ENCODE measurements around the gene DEXI.

The DEXI gene

GRCh38 chr16:10951026-10951425, 8.8 kb upstream of the DEXI start:
- DNase-seq (ENCODE audit: extremely low read depth, low read depth): peak; percentile 25
- no peak overlapping the region for H3K4me3 ChIP-seq (replicated peaks; ENCODE audit: low read depth, low read length)
- no peak for TF ChIP-seq CTCF (IDR thresholded peaks at IDR 0.05; ENCODE audit: low read depth, low read length, missing control alignments)

- H3K4me3 ChIP-seq (replicated peaks; ENCODE audit: low read depth, low read length): no peak overlapping the region
- DNase-seq (ENCODE audit: extremely low read depth, low read depth): no peak
- TF ChIP-seq CTCF (IDR thresholded peaks at IDR 0.05; ENCODE audit: low read depth, low read length, missing control alignments): no peak
Measured at GRCh38 chr16:10950393-10950792, 8.1 kb upstream of the DEXI start.

- no peak overlapping the region for H3K4me3 ChIP-seq (replicated peaks; ENCODE audit: low read depth, low read length)
- TF ChIP-seq CTCF (IDR thresholded peaks at IDR 0.05; ENCODE audit: low read depth, low read length, missing control alignments): no peak
- DNase-seq (ENCODE audit: extremely low read depth, low read depth): no peak
Measured at GRCh38 chr16:10949424-10949970, 7.2 kb upstream of the DEXI start.

DNA sequence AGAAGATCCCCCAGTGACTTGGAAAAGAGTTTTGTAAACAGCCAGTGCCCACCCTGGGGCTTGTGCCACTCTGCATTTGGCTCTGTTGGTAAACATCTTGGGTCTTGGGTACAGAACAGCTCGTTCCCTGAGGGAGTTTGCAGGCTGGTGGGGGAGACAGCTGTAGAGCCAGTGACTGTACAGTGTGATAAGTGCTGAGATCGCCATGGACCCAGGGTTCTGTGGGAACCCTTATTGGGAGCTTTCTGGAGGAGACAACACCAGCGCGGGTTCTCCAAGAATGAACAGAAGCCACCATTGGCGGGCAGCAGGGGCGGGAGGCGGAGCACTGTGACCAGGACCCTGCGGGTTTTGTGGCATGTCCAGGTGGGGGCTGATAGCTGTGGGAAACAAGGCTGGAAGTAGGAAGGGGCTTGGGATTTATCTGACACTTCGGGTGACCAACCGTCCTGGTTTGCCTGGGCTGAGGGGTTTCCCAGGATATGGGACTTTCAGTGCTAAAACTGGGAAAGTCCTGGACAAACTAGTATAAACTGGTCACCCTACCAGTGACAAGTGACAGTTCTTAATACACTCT, 5.0 kb upstream of the DEXI start:
- no peak for TF ChIP-seq CTCF (IDR thresholded peaks at IDR 0.05; ENCODE audit: low read depth, low read length, missing control alignments)
- DNase-seq (ENCODE audit: extremely low read depth, low read depth): no peak
- H3K4me3 ChIP-seq (replicated peaks; ENCODE audit: low read depth, low read length): no peak overlapping the region

GRCh38 chr16:10946308-10946707, 4.0 kb upstream of the DEXI start:
- no peak for DNase-seq (ENCODE audit: extremely low read depth, low read depth)
- no peak for TF ChIP-seq CTCF (IDR thresholded peaks at IDR 0.05; ENCODE audit: low read depth, low read length, missing control alignments)
- peak overlapping the region; percentile 81 for H3K4me3 ChIP-seq (replicated peaks; ENCODE audit: low read depth, low read length)

DNA sequence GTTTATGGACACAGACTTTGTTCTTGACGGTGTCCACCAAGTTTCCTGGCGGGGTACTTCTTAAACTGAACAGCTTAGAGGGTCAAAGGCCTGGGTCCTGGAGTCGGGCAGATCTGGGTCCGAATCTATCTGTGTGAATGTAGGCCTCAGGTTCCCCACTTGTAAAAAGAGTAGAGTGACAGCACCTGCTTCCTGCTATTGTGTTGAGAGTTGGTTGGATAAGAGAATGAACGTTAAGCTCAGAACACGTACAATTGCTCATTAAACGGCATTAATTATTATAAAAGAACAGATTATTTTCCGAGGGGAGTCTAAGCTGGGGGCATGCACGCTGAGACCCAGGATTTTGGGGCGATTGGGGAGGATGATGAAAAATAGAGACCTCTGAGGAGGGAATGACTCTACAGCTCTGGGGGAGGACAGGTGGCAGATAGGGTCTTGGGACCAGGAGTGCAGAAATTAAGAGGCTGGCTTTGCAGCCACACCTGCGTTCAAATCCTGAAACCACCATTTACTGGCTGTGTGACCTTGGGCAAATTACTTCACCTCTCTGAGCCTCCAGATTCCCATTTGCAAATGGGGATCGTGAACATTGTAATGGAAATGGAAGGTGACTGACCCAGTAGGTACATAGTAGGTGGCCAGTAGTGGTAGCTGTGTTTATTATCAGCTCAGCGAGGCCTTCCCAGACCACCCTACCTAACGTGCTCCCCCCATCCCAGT, 3.0 kb upstream of the DEXI start:
- TF ChIP-seq CTCF (IDR thresholded peaks at IDR 0.05; ENCODE audit: low read depth, low read length, missing control alignments): no peak
- peak overlapping the region; percentile 81 for H3K4me3 ChIP-seq (replicated peaks; ENCODE audit: low read depth, low read length)
- DNase-seq (ENCODE audit: extremely low read depth, low read depth): no peak
